NCI-H1048 (cell line): ENCODE results near the gene SRR.
A peak's percentile ranks its signal among the peaks of the same experiment; 100 is the strongest.
"Not testable (repeated sequence)": the region's sequence is repeated elsewhere in the genome, so short reads cannot be mapped to it uniquely, and the experiment has no call there.

Experiments used
- DNase-seq: peaks from one replicate; lab custom pipeline; 2025; lab: John Stamatoyannopoulos, UW

The SRR gene, protein sequence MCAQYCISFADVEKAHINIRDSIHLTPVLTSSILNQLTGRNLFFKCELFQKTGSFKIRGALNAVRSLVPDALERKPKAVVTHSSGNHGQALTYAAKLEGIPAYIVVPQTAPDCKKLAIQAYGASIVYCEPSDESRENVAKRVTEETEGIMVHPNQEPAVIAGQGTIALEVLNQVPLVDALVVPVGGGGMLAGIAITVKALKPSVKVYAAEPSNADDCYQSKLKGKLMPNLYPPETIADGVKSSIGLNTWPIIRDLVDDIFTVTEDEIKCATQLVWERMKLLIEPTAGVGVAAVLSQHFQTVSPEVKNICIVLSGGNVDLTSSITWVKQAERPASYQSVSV

DNA sequence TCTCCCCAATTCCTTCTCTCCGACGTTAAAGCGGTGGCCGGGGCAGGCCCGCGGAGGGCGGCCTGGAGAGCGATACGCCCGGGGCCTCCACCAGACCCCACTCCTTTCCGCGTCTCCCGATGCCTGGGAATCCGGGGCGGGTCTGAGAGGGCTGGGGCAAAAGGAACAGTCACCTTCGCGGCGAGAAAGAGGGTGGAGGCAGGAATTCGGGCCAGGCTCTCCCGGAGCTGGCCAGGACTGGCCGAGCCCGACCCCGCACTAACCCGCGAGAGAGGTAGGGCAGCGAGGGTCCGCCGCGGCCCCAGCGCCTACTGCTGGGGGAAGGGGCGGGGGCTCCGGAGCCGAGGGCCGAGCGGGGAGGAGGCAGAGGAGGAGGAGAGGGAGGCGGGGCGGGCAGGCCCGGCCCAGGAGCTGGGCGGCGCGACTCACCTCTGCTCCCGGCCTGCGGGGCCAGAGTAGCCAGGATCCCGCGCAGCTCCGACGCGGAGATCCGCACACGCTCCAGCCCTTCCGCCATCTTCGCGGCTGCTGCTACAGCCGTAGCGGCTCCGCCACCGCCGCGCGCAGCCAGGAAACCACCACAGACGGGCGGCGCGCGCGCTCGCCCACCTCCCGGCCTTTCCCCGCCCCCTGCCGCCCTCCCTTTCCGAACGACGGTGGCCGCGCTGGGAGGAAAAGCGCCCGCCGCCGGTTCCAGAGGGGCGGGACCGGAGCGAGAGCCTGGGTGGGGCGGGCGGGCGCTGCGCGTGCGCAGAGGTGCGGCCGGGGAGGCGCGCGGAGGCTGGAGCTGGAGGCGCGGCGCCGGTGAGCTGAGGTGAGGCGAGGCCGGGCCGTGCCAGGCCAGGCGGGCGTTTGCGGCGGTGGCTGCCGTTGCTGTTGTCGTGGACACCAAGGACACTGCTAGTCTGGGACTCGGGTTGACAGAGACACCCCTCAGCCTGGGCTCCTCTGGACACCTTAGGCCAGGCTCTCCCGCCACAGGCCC lies at the start of gene SRR, which contains the start of gene SMG6:
Gene SRR, plus strand, starts transcription at position 747 of the 985 bp plus-strand sequence. CDS start 11,611 bp downstream, outside the sequence.
Gene SMG6, minus strand, starts transcription at position 582 of the 985 bp plus-strand sequence. Its CDS starts 65 bp downstream, at position 517.
- peak; percentile 75 for DNase-seq

DNA sequence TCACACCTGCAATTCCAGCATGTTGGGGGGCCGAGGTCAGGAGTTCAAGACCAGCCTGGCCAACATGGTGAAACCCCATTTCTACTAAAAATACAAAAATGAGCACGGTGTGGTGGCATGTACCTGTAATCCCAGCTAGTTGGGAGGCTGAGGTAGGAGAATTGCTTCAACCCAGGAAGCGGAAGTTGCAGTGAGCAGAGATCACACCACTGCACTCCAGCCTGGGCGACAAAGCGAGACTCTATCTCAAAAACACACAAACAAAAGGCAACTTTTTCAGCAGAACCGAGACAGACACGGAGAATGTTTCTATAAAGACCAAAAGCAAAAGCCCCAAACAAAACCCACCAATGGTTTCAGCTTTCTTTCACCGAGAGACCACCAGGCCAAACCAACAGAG lies 44.9 kb upstream of the SRR start:
- not testable (repeated sequence) for DNase-seq

DNA sequence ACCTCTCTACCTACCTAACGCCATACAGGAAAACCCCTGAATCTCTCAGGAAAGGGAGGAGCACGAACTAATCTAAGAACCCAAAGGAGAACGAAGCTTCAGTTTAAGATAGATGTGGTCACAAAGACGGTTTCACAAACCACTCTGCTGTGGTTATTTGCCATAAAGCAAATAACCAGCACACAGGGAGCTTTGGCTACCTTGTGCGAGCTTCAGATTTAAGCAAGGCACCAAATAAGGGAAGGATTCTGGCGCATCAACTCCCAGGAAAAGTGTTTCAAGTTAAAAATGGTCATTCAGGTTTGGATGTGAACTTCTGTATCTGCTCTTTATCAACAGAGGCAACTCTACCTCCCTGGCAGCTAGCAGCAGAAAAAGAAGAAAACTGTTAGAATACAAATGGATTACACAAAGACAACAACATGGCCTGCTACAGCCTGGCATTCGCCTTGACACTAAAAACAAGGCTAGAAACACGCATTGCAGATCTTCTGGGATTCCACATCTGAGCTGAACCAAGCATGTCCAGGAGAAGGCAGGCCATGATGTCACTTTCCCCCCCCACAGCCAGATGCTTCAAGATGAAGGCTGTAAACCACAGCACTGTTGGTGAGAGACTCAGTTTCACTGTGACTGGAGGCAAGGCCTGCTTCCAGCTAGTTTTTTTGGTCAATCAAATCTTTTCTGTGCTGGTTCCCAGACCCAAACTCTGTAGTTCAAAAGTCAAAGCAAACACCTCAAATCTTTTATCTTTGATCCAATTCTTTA lies 43.8 kb upstream of the SRR start:
- DNase-seq = no peak

DNA sequence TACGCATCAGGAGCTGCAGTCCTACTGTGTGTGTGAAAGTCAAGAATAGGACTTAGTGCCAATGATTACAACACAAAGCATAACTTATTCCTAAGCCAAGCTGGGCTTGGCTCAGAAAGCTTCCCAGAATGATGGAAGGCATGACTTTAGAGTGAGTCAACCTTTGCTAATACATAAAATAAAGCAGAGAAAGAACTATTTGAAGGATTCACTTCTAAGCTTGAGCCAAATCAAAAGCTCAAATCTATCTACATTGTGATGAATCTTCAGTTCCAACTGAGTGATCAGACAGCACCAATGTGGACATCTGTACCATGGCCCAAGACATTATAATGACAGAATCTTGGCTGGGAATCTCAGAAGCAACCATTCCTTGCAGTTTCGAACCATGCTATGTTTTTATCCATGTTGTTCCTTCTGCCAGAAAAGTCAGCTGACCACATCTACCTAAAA lies 41.6 kb upstream of the SRR start:
- DNase-seq = no peak

DNA sequence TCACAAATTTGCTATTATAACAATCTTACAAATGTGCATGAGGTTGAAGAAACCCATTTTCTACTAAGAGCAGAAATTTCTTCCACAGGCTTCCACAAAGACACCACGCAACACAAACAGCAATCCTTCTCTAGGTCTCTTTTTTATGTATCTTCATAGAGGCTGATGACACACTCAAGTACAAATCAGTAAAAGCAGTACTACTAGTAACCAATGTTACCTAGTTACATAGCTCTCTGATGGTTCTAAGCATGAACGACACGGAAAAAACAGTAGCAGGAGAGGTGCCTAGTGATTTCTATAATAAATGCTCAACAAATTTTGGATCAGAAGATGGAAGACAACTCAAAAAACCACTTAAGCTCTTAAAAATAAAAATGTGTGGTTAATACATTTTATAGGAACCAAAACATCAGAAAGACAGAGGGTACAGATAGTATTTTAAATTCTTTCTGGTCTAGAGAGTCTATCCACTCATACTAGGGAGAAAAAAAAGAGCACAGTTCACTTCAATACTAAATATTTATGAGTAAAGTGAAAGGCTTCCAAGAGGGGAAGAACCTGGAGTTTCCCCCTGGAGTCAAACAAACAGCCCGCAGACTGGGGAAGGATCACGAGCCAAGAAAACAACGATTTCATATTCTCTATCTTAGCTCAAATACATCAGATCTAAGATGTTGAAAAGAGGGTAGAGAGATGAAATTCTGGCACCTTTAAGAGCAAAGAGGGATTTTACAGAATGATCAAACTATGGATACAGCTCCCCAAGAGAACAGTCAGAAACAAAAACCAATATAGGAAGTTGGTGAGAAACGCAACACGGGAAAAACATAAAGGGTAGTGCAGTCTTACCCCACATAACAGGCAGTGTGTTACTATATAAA lies 40.3 kb upstream of the SRR start:
- no peak for DNase-seq

DNA sequence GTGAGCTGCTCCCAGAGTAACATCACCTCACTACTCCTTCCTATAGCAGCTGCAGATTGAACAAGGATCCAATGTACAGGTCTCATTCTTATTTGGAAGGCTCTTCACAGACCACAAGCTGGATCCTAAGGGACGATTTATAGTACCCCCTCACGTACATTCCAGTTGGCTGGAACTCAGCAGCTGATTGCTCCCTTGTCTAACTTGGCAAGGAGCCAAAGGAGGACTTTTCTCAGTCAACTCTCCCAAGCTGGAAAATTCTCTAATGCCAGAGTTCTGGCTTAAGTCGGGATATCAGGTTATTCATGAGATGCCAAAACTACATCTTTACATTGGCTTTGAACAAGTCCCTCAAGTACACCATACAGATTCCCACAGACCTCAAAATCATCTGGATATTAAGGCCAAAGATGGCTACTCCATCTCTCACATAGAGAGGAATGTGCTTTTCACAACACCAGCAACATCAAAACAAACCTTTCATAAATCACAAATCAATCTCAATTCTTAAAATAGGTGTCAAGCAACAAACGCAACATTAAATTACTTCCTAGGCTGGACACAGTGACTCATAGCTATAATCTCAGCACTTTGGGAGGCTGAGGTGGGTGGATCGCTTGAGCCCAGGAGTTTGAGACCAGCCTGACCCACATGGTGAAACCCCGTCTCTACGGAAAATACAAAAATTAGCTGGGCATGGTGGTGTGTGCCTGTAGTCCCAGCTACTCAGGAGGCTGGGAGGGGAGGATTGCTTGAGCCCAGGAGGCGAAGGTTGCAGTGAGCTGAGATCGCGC lies 39.5 kb upstream of the SRR start:
- no peak for DNase-seq

DNA sequence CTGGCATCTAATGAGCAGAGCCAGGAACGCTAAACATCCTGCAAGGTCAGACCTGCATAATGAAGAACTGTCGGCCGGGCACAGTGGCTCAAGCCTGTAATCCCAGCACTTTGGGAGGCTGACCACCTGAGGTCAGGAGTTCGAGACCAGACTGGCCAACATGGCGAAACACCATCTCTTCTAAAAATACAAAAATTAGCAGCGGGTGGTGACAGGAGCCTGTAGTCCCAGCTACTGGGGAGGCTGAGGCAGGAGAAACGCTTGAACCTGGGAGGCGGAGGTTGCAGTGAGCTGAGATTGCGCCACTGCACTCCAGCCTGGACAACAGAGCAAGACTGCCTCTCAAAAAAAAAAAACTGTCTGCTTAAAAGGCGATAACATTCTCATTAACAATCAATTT lies 38.6 kb upstream of the SRR start:
- not testable (repeated sequence) for DNase-seq

DNA sequence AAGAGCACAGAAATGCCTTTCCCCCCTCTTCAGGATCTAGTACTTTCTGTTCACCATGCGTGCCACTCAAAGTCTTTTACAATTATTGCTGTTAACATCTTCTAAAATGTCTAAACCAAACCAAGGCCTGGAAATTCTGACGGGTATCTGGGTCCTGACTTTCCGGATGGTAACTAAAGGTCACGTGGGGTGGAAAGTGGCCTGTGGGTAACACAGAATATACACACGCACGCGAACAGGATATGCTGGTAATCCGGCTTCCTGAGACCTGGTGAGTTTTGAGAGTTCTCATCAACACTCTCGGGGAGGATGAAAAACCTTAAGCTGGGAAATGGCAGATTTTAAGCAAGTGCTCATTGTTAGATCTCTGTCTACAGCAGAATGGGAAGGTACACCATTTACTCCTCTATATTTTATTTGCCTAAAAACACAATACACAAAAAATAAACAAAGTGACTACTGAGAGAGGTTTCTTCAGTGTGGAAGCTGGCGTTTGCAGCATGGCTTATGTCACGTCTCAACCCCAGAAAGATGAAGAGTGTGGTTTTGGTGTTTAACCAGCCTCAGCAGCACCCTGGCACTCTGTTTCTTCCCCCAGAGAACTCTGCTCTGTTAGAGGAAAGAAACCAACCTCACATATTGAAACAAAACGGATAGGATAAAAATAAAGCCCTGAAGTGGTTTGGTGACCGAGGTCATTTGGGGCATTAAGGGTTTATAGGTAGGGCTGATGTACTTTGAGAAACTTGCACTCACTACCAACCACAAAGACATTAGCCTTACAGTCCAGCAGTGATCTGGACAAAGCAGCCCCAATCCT lies 37.5 kb upstream of the SRR start:
- no peak for DNase-seq

DNA sequence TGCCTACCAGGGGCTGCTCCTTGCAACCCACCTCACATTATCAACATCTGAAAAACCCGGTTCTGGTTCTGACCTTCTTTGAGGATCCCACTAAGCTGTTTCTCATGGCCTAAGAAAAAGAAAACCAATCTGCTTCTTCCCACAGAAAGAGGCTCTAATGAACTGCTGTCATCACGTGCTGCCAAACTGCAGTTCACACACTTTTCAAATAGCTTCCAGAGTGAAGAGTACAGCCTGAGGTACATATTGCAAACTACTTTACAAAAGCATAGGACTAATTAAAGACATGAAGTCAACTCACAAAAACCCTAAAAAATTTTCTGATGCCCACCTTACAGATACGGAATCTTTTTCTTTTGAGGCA lies 36.9 kb upstream of the SRR start:
- DNase-seq = no peak

DNA sequence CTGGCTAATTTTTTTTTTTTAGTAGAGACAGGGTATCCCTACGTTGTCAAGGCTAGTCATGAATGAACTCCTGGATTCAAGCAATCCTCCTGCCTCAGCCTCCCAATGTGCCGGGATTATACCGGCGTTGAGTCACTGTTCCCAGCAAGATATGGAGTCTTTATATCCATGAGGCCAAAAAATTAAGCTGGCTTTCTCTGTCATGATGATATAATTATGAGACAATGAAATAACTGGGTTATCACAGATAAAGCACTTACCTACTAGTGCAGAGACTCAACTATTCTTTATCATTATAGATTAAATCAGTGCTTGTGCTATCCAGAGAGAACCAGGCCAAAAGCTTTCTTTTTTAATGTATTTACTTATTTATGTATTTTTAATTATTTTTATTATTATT lies 36.4 kb upstream of the SRR start:
- DNase-seq = no peak

DNA sequence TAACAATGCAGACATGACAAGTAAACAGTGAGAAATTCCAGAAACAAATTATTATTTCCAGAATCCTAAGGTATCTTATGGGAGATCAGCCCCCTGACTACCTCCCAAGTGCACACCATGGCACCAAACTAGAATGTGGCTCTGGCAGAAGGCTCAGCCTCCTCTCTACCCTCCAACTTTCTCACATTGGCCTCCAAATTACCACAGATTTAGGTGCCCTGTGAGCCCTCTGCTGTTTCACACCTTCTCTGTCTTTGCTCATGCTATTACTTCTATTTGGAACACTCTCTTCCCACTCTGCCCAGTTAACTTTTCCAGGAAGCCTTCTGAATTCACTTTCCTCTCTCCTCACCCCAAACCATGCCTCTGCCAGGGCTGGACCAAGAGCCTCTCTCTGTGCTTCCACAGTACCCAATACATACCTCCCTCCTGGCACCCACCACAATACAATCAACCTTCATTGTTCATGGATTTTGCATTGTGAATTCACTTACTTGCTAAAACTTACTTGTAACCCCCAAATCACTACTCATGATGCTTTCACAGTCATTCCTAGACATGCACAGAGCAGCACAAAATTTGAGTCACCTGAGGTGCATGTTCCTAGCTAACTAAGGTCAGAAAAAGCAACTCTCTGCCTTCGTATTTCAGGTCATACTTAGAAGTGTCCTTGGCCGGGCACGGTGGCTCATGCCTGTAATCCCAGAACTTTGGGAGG lies 31.6 kb upstream of the SRR start:
- DNase-seq = no peak

DNA sequence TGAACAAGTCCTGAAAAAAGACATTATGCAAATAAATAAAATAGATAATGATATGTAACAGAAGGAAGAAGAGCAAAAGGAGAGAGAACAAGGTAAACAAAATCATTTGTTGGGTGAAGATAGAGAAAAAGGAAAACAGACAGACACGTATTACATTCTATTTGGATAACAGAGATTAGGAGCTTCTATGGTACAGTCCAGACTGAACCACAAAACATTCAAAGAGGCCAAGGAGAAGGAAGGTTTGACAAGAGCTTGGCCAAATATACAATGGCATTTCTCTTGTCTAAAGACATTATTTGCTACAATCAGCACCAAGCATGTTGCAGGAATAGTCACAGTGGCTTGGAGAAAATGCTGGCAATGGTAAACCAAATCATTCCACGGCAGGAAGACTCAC lies 29.3 kb upstream of the SRR start:
- DNase-seq = no peak

DNA sequence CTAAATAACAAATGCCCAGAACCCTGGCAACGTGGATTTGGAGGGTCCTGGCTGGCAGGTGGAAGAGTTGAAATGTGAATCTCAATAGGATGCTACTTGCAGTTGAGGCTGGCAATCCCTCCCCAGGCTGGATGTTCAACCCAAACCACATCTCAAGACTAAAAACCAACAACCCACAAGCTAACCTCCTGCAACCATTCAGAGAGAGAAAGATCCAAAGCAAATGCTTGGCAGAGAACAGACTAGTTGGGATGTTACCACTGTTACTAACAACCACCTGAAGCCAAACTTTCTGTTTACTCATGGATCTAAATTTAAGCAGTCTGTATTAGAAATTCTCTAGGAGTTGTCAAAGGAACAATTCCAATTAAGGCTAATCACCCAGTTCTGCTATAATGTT lies 28.0 kb upstream of the SRR start:
- DNase-seq = no peak

DNA sequence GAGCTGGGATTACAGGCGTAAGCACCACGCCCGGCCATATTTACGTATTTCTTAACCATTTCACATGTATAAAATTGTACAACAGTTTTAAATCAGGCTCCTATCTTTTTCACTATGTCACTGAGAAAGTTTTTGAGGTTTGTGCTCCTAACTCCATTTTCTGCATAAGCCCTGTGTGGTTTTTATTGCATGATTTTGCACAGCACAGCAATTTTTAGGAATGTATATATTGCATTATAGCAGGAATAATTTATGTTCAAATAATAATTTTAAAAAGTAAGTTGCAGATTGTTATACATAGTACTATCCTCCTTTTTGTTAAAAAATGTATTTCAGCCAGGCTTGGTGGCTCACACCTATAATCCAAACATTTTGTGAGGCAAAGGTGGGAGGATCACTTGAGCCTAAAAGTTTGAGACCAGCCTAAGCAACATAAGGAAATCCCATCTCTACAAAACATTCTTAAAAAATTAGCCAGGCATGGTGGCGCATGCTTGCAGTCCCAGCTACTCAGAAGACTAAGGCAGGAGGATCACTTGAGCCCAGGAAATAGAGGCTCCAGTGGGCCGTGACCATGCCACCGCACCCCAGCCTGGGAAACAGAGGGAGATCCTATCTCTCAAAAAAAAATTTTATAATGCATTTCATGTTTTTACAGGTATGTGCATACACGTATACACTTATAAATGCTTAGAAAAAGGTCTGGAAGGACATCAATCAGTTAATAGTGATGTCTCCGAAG lies 26.1 kb upstream of the SRR start:
- DNase-seq = no peak

DNA sequence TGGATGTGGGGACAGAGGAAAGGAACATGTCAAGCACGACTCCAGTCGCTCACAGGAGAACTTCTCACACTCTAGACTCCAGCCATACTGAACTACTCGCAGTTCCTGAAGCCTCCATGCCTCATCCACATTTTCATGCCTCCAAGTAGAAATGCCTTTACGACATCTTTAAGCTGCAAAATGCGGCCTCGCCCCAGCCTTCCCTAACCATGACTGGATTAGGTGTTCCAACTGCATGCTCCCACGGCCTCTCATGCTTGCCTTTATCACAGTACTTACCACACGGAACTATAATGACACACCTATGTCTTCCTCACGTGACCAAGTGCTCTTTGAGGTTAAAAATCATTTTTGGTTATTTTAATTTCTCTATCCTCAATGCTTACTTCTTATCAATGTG lies 24.0 kb upstream of the SRR start:
- DNase-seq = no peak

DNA sequence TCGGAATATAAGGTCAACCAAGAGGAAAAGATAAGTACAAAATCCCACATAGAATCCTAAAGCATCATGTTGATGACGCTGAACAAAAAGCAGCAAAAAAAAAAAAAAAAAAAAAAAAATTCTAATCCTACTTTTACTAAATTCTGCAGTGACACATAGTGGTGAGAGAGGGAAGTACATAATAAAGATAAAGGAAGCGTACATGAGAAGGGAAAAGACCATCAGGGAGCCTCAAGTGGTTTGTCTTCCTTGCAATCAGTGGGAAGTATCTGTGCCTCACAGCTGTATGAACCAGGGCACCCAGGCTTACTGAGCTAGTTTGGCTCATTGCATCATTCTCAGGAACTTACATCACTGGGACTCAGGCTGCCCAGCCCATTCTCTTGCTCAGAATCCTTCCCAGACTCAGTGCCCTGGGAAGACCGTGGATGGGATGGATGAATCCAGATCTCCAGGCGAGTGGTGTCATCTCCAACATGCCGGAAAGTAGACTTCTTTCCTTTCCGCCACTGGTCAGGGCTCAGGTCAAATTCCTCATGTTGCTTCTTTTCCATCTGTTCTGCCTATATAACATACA lies 21.4 kb upstream of the SRR start:
- peak; percentile 11 for DNase-seq

DNA sequence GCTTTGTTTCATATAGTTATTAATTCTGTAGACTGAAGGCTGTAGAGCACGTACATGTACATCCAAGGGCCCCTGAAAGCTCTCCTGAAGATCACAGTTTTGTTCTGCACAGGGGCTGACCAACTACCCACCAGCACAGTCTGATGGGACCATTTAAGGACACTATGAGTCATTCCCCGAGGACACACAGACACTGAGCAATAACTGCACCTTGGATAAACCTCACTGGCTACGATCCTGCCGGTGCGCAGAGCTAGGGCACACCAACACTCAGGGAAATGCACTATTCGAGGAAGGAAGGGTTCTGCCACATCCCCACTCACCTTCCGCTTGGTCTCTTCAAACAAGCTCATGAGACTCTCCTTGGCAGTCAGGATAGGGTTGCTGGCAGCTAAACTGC lies 20.4 kb upstream of the SRR start:
- DNase-seq = no peak
